SK-N-SH (cell line): ENCODE results near the gene SCO2. TPM values are rescaled to one million over a fixed set of nuclear protein-coding genes. Genes with fewer than 3 reads are reported as not detected.

ENCODE experiments used
- CTCF ChIA-PET: fragments of 300-600, 350-600 bp; formaldehyde crosslinking; extraction: SDS; loops from one replicate; lab custom pipeline; 2021; lab: Yijun Ruan, JAX
- POLR2A ChIA-PET: fragments of 350-600 bp; sonication (Branson Sonifier 250); formaldehyde crosslinking; extraction: SDS; loops from one replicate; lab custom pipeline; 2020; ENCODE audit warnings: antibody characterized with exemption, inconsistent platforms; lab: Yijun Ruan, JAX
- DNase-seq: peaks from one replicate; pipeline ENCODE4 v3.0.0; 2012
- H2AFZ ChIP-seq: fragments of 200-600 bp; sonication (generic); 2 replicates; pipeline ENCODE4 v1.8.1; 2016; ENCODE audit warnings: antibody characterized with exemption, mild to moderate bottlenecking, low read depth
- H3F3A ChIP-seq: fragments of 200-600 bp; sonication (generic); replicated peaks from 2 replicates; pipeline ENCODE3; 2016; ENCODE audit warnings: antibody characterized with exemption, mild to moderate bottlenecking; ENCODE audit not compliant: insufficient read depth
- H3K27ac ChIP-seq, 2 experiments: fragments of 200-500 bp in 1 of 2; fragments of 200-600 bp in 1 of 2; sonication (Bioruptor generic) in 1 of 2; sonication (generic), shearing (Covaris generic) in 1 of 2; 2 replicates each; pipeline versions ENCODE4 v1.5.1 to v1.6.1; 2014 to 2016; ENCODE audit warnings: low read depth in 2 of 2, inconsistent platforms in 1 of 2, low read length in 1 of 2, mild to moderate bottlenecking in 1 of 2, mixed read lengths in 1 of 2
- H3K27me3 ChIP-seq: fragments of 200-600 bp; sonication (generic), shearing (Covaris generic); 2 replicates; pipeline ENCODE4 v1.6.1; 2016; ENCODE audit warnings: mixed run types; ENCODE audit not compliant: insufficient read depth
- H3K36me3 ChIP-seq, 2 experiments: fragments of 200-500 bp in 1 of 2; fragments of 200-600 bp in 1 of 2; sonication (Bioruptor generic) in 1 of 2; sonication (generic) in 1 of 2; replicated peaks in 1 of 2; 2 replicates each; pipeline versions ENCODE3 to v1.5.1; 2014 to 2016; ENCODE audit warnings: low read length in 1 of 2, mild to moderate bottlenecking in 1 of 2; ENCODE audit not compliant: insufficient read depth in 2 of 2, control insufficient read depth in 1 of 2
- H3K4me1 ChIP-seq, 2 experiments: fragments of 200-500 bp in 1 of 2; fragments of 200-600 bp in 1 of 2; sonication (Bioruptor generic) in 1 of 2; sonication (generic), shearing (Covaris generic) in 1 of 2; 2 replicates each; pipeline versions ENCODE4 v1.5.1 to v1.6.1; 2014 to 2016; ENCODE audit warnings: low read depth in 1 of 2, low read length in 1 of 2, mixed run types in 1 of 2; ENCODE audit not compliant: insufficient read depth in 2 of 2, control insufficient read depth in 1 of 2
- H3K4me2 ChIP-seq: fragments of 200-600 bp; sonication (generic), shearing (Covaris generic); 2 replicates; pipeline ENCODE4 v1.6.1; 2017; ENCODE audit warnings: mixed run types
- H3K4me3 ChIP-seq, 2 experiments: fragments of 200-500 bp in 1 of 2; fragments of 200-600 bp in 1 of 2; sonication (Bioruptor generic) in 1 of 2; sonication (generic), shearing (Covaris generic) in 1 of 2; 2 replicates each; pipeline versions ENCODE4 v1.5.1 to v1.8.1; 2014 to 2016; ENCODE audit warnings: low read depth in 2 of 2, inconsistent platforms in 1 of 2, low read length in 1 of 2, mild to moderate bottlenecking in 1 of 2, mixed read lengths in 1 of 2, moderate library complexity in 1 of 2
- H3K79me2 ChIP-seq: fragments of 200-600 bp; sonication (generic); 2 replicates; pipeline ENCODE4 v1.8.1; 2017; ENCODE audit warnings: mild to moderate bottlenecking; ENCODE audit not compliant: insufficient read depth
- H3K9ac ChIP-seq: fragments of 200-600 bp; sonication (generic); 2 replicates; pipeline ENCODE4 v1.6.1; 2017; ENCODE audit warnings: mixed run types
- H3K9me2 ChIP-seq: fragments of 200-600 bp; sonication (generic); 2 replicates; pipeline ENCODE4 v1.6.1; 2017; ENCODE audit warnings: mixed run types
- H3K9me3 ChIP-seq: fragments of 200-600 bp; sonication (generic); 2 replicates; pipeline ENCODE4 v1.6.1; 2017; ENCODE audit warnings: mixed run types, mild to moderate bottlenecking, moderate library complexity
- H4K20me1 ChIP-seq: fragments of 200-600 bp; sonication (generic); 2 replicates; pipeline ENCODE4 v1.6.1; 2017; ENCODE audit warnings: mild to moderate bottlenecking, mixed run types; ENCODE audit not compliant: insufficient read depth
- ELF1 ChIP-seq: IDR thresholded peaks from 2 replicates; pipeline ENCODE4 v1.4.0; 2012
- EZH2phosphoT487 ChIP-seq: fragments of 200-600 bp; sonication (generic); IDR thresholded peaks from 2 replicates; pipeline ENCODE4 v1.6.1; 2017; ENCODE audit warnings: low read depth, mixed run types, mild to moderate bottlenecking, antibody characterized with exemption, moderate library complexity, borderline replicate concordance
- FOSL2 ChIP-seq: IDR thresholded peaks from 2 replicates; pipeline ENCODE4 v1.4.0; 2012; ENCODE audit warnings: low read depth, mild to moderate bottlenecking, moderate library complexity, borderline replicate concordance
- FOXM1 ChIP-seq: IDR thresholded peaks from 2 replicates; pipeline ENCODE4 v1.4.0; 2012; ENCODE audit warnings: low read depth, mild to moderate bottlenecking
- GABPA ChIP-seq: IDR thresholded peaks from 2 replicates; pipeline ENCODE4 v1.4.0; 2012; ENCODE audit warnings: low read depth, mild to moderate bottlenecking
- GATA2 ChIP-seq: sonication (generic); formaldehyde crosslinking; IDR thresholded peaks from 2 replicates; pipeline ENCODE4 v1.5.0; 2020; ENCODE audit warnings: mild to moderate bottlenecking, missing genetic modification reagents
- JUND ChIP-seq: IDR thresholded peaks from 2 replicates; pipeline ENCODE4 v1.4.0; 2012
- MEF2A ChIP-seq: IDR thresholded peaks from 2 replicates; pipeline ENCODE4 v1.4.0; 2012; ENCODE audit warnings: low read depth, borderline replicate concordance
- MXI1 ChIP-seq: IDR thresholded peaks from 2 replicates; pipeline ENCODE4 v1.6.1; 2012; ENCODE audit warnings: mild to moderate bottlenecking, low read depth, low read length, improper control_type of control experiment
- NFIC ChIP-seq: IDR thresholded peaks from 2 replicates; pipeline ENCODE4 v1.4.0; 2012; ENCODE audit warnings: borderline replicate concordance
- POLR2AphosphoS5 ChIP-seq: IDR thresholded peaks from 2 replicates; pipeline ENCODE4 v1.6.1; 2012; ENCODE audit warnings: low read depth, low read length
- RAD21 ChIP-seq: IDR thresholded peaks from 2 replicates; pipeline ENCODE4 v1.6.1; 2012; ENCODE audit warnings: mild to moderate bottlenecking, low read length
- RCOR1 ChIP-seq: fragments of 150-350 bp; IDR thresholded peaks from 2 replicates; pipeline ENCODE4 v1.6.1; 2017; ENCODE audit warnings: antibody characterized with exemption, low read length
- RFX5 ChIP-seq: IDR thresholded peaks from 2 replicates; pipeline ENCODE4 v1.6.1; 2012; ENCODE audit warnings: mild to moderate bottlenecking, improper control_type of control experiment, low read length
- RXRA ChIP-seq: IDR thresholded peaks from 2 replicates; pipeline ENCODE4 v1.4.0; 2012; ENCODE audit warnings: low read depth, mild to moderate bottlenecking, borderline replicate concordance
- SIN3A ChIP-seq: IDR thresholded peaks from 2 replicates; pipeline ENCODE4 v1.6.1; 2012; ENCODE audit warnings: low read depth, mild to moderate bottlenecking, low read length, moderate library complexity, borderline replicate concordance
- SMC3 ChIP-seq: IDR thresholded peaks from 2 replicates; pipeline ENCODE4 v1.6.1; 2012; ENCODE audit warnings: low read depth, low read length, improper control_type of control experiment
- TAF1 ChIP-seq: IDR thresholded peaks from 2 replicates; pipeline ENCODE4 v1.6.1; 2012; ENCODE audit warnings: low read depth, mild to moderate bottlenecking, low read length, moderate library complexity, borderline replicate concordance
- TCF12 ChIP-seq: IDR thresholded peaks from 2 replicates; pipeline ENCODE4 v1.4.0; 2012
- TEAD4 ChIP-seq: IDR thresholded peaks from 2 replicates; pipeline ENCODE4 v1.4.0; 2012; ENCODE audit warnings: mild to moderate bottlenecking, borderline replicate concordance; ENCODE audit not compliant: insufficient read depth
- YY1 ChIP-seq: IDR thresholded peaks from 2 replicates; pipeline ENCODE4 v1.4.0; 2012; ENCODE audit warnings: low read depth, mild to moderate bottlenecking
- WGBS: methylation state at CpG from one replicate; pipeline ENCODE4 v1.1.6; 2017; ENCODE audit warnings: low lambda C conversion rate; 5-methylcytosine and 5-hydroxymethylcytosine counted together
- polyA plus RNA-seq, 3 experiments: library from polyadenylated mRNA; depleted of rRNA; stranded (reverse); fragments of >200 nt; gene quantifications; 2 replicates each; pipeline ENCODE4 v1.2.3, GENCODE V29; 2012
- TF ChIP-seq, protein P1 (sequence below): IDR thresholded peaks from 2 replicates; pipeline ENCODE4 v1.4.0; 2012; ENCODE audit warnings: low read depth, borderline replicate concordance
- TF ChIP-seq, protein P2 (sequence below): IDR thresholded peaks from 2 replicates; pipeline ENCODE4 v1.6.1; 2012; ENCODE audit warnings: mild to moderate bottlenecking, low read depth, low read length, moderate library complexity
- TF ChIP-seq, protein P3 (sequence below): IDR thresholded peaks from 2 replicates; pipeline ENCODE4 v1.4.0; 2012; ENCODE audit warnings: low read depth

The SCO2 gene
- polyA plus RNA-seq, 1 of the 3 experiments (the other 2 are of a cell fraction) = 4.0 TPM

DNA sequence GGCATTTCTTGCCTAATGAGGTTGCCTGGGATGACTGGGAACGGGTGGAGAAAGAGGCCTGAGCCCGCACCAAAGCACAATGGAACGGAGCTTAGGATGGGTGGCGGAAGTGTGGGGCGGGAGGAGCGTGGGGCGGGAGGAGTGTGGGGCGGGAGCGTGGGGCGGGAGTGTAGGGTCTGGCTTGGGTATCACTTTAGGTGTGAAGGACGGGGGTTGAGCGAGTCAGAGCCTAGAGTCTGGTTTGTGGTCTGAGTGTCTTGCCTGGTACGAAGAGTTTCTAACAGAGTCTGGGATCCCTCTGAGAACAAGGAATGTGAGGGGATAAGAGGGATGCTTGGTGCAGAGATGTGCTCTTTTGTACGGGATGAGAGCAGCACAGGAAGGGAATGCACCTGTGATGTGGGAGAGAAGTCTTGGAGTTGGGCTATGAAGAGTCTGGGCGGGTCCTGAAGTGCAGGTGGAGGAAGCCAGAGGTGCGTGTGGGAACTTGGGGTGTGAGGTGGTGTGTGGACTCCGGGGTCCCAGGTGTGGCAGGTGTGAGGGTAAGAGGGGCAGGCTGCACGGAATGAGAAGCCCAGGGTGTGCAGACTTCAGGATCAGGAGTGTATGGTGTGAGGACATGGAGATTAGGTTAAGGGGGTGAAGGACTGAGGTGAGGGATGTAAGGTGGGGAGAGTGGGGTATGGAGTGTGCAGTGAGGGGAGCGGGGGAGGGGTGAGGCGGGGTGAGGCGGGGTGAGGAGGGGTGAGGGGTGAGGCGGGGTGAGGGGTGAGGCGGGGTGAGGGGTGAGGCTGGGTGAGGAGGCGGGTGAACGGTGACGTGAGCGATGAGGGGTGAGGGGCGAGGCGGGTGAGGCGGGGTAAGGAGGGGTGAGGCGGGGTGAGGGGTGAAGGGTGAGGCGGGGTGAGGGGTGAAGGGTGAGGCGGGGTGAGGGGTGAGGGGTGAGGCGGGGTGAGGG, 36.3 kb upstream of the SCO2 start:
- POLR2A ChIA-PET = interaction anchor here (0.5 kb wide), 1 partner anchor 62 kb away, joined by 3 read pairs; no protein-coding TSS in a partner anchor

DNA sequence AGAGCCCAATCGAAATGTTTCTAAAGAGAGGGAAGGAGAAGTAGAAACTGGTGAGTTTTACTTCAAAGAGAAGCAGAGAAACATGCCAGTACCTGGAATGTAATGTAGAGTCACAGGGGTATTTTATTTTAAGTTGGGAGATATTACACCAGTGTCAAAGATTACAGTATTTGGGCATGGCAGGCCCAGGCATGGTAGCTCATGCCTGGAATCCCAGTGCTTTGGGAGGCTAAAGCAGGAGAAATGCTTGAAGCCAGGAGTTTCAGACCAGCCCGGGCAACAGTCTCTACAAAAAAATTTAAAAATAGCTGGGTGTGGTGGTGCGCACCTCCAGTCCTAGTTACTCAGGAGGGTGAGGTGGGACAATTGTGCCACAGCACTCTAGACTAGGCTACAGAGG, 34.6 kb upstream of the SCO2 start:
- no peaks in the 10 kb centered on the region for H3K36me3 ChIP-seq
- ChIA-PET CTCF (interaction anchor here (0.6 to 1.2 kb wide), 4 partner anchors 10 to 61 kb away, joined by 3 to 6 read pairs (median 4); partner anchors contain the start of gene SCO2), POLR2A (no interaction called here)
- no peaks in the 10 kb centered on the region for H3K9me2 ChIP-seq
- H3K4me3 ChIP-seq = no peak overlapping the region
- H3K9ac ChIP-seq = no peak overlapping the region
- H3K9me3 ChIP-seq = no peaks in the 10 kb centered on the region
- H2AFZ ChIP-seq = no peak overlapping the region
- H3K27me3 ChIP-seq = no peaks in the 10 kb centered on the region
- WGBS = 83% methylated on average over 3 of the region's 3 CpGs
- no peaks in the 10 kb centered on the region for H4K20me1 ChIP-seq
- H3K79me2 ChIP-seq = no peaks in the 10 kb centered on the region
- H3K4me2 ChIP-seq = no peak overlapping the region
- H3K4me1 ChIP-seq = peaks cover 0 to 4% of the 10 kb centered on the region in 2 experiments; a peak in 1 of 4 replicates
- H3K27ac ChIP-seq = no peak overlapping the region
- peaks cover 8% of the 10 kb centered on the region for H3F3A ChIP-seq
- DNase-seq = no peak
- TF ChIP-seq TCF12 = no peak
- no peak for TF ChIP-seq GABPA
- no peak for TF ChIP-seq TEAD4
- TF ChIP-seq RXRA = no peak
- TF ChIP-seq ELF1 = no peak
- TF ChIP-seq MEF2A = no peak
- TF ChIP-seq, protein P1, sequence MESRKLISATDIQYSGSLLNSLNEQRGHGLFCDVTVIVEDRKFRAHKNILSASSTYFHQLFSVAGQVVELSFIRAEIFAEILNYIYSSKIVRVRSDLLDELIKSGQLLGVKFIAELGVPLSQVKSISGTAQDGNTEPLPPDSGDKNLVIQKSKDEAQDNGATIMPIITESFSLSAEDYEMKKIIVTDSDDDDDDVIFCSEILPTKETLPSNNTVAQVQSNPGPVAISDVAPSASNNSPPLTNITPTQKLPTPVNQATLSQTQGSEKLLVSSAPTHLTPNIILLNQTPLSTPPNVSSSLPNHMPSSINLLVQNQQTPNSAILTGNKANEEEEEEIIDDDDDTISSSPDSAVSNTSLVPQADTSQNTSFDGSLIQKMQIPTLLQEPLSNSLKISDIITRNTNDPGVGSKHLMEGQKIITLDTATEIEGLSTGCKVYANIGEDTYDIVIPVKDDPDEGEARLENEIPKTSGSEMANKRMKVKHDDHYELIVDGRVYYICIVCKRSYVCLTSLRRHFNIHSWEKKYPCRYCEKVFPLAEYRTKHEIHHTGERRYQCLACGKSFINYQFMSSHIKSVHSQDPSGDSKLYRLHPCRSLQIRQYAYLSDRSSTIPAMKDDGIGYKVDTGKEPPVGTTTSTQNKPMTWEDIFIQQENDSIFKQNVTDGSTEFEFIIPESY = no peak
- no peak for TF ChIP-seq FOSL2
- TF ChIP-seq RAD21 = no peak
- TF ChIP-seq NFIC = no peak

More for the DNA sequence above, 36.3 kb upstream of the SCO2 start:
- no peak overlapping the region for H2AFZ ChIP-seq
- no peak overlapping the region for H3K9ac ChIP-seq
- H3K4me2 ChIP-seq = no peak overlapping the region
- no peaks in the 10 kb centered on the region for H3K79me2 ChIP-seq
- CTCF ChIA-PET = no interaction called here
- no peak overlapping the region for H3K27ac ChIP-seq
- no peak for TF ChIP-seq RAD21
- TF ChIP-seq, protein P2, sequence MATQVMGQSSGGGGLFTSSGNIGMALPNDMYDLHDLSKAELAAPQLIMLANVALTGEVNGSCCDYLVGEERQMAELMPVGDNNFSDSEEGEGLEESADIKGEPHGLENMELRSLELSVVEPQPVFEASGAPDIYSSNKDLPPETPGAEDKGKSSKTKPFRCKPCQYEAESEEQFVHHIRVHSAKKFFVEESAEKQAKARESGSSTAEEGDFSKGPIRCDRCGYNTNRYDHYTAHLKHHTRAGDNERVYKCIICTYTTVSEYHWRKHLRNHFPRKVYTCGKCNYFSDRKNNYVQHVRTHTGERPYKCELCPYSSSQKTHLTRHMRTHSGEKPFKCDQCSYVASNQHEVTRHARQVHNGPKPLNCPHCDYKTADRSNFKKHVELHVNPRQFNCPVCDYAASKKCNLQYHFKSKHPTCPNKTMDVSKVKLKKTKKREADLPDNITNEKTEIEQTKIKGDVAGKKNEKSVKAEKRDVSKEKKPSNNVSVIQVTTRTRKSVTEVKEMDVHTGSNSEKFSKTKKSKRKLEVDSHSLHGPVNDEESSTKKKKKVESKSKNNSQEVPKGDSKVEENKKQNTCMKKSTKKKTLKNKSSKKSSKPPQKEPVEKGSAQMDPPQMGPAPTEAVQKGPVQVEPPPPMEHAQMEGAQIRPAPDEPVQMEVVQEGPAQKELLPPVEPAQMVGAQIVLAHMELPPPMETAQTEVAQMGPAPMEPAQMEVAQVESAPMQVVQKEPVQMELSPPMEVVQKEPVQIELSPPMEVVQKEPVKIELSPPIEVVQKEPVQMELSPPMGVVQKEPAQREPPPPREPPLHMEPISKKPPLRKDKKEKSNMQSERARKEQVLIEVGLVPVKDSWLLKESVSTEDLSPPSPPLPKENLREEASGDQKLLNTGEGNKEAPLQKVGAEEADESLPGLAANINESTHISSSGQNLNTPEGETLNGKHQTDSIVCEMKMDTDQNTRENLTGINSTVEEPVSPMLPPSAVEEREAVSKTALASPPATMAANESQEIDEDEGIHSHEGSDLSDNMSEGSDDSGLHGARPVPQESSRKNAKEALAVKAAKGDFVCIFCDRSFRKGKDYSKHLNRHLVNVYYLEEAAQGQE = no peak
- no peak for TF ChIP-seq RFX5
- no peak for TF ChIP-seq GABPA
- TF ChIP-seq SIN3A = no peak
- TF ChIP-seq, protein P3, sequence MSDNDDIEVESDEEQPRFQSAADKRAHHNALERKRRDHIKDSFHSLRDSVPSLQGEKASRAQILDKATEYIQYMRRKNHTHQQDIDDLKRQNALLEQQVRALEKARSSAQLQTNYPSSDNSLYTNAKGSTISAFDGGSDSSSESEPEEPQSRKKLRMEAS = no peak
- no peak for TF ChIP-seq TAF1
- TF ChIP-seq FOXM1 = no peak
- no peak for TF ChIP-seq ELF1
- no peak for TF ChIP-seq POLR2AphosphoS5
- TF ChIP-seq RCOR1 = no peak
- TF ChIP-seq GATA2 = no peak
- no peak for TF ChIP-seq EZH2phosphoT487
- TF ChIP-seq MXI1 = no peak
- TF ChIP-seq NFIC = no peak
- TF ChIP-seq YY1 = no peak
- TF ChIP-seq JUND = no peak
- no peak for TF ChIP-seq SMC3
- no peaks in the 10 kb centered on the region for H3K9me2 ChIP-seq
- no peaks in the 10 kb centered on the region for H3K27me3 ChIP-seq
- no peaks in the 10 kb centered on the region for H3K9me3 ChIP-seq
- 90% methylated on average over 34 of the region's 34 CpGs for WGBS
- no peak for DNase-seq
- no peaks in the 10 kb centered on the region for H3K36me3 ChIP-seq
- peaks cover 0 to 4% of the 10 kb centered on the region in 2 experiments; a peak in 1 of 4 replicates for H3K4me1 ChIP-seq
- H3K4me3 ChIP-seq = no peak overlapping the region
- H3F3A ChIP-seq = peaks cover 2% of the 10 kb centered on the region
- no peaks in the 10 kb centered on the region for H4K20me1 ChIP-seq
